Fibroblast of skin of left quadriceps (primary cell): Measurements from ENCODE around the gene SEZ6.

Experiments
- DNase-seq, 2 experiments: peaks; one replicate each; pipeline ENCODE4 v3.0.0-alpha.2; 2013; ENCODE audit warnings: low read depth in 2 of 2

Gene SEZ6

DNA sequence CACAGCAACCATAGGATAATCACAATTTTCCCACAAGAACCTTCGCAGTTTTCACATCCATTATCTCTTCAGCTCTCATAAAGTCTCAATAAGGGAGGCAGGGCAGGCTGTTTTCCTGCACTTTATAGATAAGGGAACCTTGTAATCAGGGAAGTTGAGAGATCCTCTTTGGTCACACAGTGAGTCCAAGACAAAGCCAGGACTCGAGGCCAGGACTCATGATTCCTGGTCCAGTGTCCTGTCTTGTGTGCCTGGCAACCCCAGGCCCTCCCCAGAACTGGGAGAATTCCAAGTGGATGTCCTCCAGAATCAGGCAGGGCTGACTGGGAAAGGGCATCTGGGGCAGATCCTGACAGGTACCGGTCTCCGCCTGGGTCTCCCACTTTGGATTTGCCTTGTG, 31.4 kb downstream of the SEZ6 start:
- DNase-seq: no peak

DNA sequence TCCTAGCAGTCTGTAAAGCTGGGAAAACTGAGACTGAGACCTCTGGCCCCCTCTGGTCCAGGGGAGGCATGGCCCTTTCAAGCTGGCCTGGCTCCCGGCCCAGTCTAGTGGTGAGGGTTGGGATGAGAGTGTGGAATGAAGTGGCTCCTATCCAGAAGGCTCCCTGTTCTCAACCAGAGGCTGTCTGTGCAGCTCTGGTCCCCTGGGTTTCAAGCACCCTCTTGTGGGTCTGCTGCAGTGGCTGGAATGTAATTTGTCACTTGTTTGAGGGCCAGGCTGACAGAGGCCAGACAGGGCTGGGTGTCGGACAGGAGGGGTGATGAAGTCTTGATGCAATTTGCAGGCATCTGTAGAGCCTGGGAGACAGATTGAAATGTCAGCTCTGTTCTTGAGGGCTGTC, 32.4 kb downstream of the SEZ6 start:
- DNase-seq: no peak

DNA sequence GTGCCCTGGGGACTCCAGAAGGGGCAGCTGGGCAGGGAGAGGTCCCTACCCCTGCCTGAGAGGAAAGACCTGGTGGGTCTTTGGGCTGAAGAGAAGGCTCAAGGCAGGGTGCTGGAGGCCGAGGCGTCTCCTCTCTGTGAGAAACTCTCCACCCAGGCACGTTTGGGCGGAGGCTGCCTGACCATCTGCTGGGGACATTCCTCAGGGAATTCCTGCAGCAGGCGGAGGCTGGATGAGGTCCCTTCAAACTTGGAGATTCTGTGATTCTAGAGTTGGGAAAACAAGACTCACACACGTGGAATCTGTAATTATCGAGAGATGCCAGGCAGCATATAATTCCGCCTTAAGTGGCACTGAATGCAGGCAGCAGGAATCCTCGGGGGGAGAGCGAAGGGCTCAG, 33.4 kb downstream of the SEZ6 start:
- no peak for DNase-seq

DNA sequence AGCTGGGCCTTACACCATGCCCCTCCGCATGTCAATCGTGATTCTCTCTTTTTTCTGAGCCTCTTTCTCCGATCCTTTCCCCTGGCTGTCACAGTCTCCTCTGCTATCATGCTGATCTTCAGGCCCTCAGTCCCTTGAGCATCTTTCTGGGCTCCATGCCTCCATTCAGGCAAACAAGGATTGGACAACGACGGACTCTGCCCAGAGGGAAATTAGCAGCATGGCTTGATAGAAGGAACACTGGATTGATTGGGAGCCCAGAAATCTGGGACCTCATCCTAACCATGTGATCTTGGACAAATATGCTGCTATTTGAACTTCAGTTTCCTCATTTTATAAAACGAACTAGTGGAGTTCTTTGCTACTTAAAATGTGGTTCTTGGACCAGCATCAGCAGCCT, 35.0 kb downstream of the SEZ6 start:
- DNase-seq: no peak

DNA sequence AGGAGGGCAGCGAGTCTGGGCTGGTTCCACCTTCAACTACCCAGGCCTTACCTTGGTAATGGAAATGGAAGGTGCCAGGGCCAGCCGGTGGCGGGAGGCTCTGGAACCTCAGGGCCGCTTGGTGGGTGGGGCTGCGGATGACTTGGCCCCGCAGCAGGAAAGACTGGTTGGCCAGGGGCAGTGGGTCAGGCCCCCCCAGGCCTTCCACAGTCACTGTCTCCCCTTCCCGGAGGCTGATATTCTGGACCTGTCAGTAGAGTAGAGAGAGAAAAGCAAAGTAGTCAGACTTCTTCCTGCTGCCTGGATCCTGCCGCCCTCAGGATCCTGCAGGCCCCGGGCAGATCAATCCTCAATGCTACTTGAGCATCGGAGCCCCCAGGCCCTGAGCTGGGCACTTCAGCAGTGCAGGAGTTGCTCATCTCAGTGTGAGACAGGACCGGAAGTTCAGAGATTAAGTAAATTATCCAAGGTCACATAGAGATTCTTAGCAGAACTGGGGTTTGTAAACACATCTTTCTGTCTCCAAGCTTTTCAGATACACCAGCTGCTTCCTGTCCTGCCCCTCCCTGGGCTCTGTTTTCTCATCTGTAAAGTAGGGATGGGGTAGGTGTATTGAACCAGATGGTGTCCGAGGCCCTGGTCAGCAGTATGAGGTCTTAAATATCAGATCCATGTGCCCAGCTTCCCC, 36.0 kb downstream of the SEZ6 start:
- DNase-seq: no peak

DNA sequence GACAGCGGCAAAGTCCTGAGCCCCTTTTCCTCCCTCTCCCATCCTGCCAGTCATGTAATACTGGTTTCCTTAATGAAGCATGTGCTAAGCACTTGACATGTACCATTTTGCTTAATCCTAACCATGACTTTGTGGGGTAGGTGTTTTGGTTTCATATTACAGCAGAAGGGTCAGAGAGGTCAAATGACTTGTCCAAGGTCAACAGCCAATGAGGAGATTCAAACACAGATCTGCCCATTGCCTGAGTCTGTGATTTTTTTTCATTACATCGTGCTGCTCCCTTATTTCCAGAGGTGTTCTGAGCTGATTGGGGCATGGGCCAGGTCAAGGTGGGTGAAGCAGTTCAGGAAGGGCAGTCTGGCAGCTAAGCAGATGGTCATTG, 36.9 kb downstream of the SEZ6 start:
- DNase-seq: no peak

DNA sequence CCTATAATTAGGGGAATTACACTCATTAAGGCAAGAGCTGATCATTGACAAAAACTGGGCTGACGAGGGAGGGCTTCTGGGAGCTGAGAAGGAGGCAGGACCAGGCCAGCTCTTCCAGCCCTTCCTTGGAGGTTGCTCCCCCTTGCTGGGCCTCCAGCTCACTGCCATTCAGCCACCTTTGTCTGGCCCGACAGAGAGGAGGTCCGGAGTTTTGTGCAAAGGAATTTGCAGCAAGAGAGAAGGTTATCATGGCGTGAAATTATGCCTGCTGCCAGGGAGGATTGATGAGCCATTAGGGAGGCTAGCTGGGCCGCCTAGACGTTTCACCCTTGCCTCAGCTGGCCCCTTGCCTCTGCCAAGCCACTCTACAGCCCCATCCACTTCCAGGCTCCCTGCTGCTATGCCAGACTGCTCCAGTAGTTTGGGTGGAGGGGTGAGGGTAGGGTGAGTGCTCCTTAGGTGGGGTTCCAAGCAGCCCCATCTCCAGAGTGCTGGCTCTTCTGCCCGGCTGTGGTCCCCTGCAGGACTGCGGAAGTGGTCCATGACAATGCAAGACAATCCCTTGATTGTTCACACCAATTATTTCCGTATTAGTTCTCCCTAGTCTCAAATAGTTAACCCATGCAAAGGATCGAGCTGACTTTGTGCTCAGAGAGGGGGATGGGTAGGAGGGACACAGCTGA, 37.5 kb downstream of the SEZ6 start:
- DNase-seq: no peak

DNA sequence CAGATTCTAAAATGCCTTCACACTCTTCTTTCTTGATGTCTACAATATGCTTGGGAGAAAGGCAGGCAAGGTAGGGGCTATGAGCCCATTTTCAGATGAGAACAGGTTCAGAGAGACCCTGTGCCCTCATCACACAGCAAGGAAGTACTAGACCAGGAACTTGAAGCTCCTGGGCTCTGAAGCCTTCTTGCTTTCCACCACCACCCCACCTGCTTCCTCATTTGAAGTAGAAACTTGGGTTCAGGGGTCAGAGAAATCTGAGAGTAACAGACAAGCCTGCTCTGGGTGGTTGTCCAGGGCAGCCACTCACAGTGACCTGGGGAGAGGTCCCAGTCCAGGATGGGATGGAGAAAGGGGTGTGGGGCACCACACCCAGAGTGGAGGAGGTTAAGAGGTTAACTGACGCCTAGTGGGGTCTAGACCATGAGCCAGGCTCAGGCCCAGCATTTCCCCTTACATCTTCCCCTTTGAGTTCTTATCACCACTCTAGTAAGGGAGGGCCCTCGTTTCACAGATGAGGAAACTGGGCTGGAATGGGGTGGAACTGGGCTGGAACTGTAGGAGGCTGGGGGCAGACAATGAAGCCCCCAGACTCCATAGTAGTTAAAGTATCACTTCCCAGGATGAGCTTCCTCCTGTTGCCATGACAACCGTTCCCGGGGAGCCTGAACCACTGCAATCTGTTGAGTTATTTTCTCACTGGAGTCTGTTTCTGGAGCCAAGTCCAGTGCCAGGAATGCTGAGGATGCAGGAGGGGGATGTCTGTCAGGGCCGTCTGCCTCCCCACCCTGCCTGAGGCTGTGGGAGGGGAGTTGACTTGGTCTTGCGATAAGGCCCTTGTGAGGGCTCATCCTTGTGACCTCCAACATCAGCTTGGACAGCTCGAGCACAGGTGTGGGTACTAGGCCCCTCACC, 38.4 kb downstream of the SEZ6 start:
- DNase-seq: no peak

DNA sequence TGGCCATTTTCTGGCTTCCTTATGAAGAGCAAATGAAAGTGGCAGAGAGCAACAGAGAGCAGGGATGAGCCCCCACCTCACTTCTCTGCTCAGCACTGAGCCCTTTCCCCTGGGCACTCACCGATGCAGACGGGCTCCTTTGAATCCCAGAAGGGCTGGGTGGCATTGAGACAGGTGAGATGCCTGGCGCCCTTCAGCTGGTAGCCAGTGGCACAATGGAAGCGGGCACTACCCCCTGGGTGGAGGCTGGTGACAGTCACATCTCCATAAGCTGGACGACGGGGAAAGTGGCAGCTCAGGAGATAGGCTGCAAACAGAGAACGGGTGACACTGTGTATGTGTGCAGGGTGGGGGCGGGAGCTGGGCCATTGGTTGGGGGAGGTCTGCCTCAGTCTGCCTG, 42.0 kb downstream of the SEZ6 start:
- DNase-seq: no peak

DNA sequence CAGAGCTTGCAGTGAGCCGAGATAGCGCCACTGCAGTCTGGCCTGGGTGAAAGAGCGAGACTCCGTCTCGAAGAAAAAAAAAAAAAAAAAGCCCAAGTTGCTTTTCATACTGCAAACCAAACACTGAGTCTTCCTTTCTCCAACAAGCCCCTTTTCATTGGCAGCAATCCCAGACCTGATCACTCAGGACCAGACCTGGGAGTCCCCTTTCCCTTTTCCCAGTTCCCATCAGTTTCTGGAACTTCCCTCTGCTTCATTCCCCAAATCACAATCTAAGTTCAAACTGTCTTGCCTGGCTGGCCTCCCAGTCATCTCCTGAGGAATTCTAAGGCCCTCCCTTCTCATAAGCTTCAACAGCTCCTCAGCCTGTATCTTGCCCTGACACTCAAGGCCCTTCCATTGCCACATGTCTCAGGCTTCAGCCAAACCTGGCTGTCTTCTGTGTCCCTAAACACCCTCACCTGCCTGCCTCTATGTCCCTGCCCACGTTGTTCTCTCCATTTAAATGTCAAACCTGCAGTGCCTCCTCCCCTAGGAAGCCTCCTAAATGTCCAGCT, 42.7 kb downstream of the SEZ6 start:
- DNase-seq: no peak

DNA sequence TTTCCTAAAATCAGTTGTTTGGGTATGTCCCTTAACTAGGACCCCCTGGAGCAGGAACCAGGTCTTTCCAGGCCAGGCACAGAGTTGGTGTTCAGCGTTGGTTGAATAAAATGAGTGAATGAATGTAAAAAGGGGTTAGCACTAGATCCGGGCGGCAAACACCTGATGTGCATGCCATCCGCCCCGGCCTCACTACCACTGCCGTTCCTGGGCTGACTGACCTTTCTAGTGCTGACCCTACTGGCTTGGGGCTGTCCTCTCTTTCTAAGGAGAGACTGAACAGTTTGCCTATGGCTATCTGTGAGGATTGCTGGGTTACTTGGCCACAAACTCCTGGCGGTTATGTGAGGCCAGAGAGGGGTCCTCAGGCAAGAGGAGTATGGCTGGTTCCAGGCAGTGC, 44.4 kb downstream of the SEZ6 start:
- no peak for DNase-seq

DNA sequence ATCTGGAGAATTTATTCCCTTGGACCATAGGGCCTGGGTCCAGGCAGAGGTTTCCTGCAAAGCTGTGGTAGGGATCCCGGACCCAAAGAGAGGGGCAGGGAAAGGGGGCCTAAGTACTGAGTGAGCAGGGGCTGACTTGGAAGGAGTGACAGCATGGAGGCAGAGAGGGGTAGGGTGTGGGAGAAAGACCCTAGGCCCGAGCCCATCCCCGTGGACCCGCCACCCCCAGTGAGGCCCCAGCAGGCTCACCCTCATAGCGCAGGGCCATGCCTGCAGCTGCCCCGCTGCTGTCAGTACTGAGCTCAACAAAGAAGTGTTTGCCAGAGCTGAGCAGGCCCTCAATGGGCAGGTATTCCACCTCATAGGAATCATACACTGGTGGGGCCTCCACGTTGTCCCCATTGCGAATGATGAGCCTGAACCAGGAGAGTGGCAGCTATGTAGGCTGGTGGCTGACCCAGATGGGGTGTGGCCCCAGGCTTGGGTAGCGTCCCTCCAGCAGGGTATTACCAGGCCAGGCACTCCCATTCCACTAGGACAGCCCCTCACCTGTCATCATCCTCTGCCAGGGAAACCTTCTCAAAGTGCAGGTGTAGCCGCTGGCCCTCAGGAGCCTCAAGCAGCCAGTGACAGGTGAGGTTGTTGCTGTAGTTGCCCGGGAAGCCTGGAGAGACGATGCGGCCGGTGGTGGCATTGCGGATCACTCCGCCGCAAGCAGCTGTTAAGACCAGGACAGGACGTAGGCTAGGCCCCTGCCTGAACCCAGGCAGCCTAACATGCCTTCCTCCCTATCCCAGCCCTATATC, 45.4 kb downstream of the SEZ6 start:
- DNase-seq: no peak

DNA sequence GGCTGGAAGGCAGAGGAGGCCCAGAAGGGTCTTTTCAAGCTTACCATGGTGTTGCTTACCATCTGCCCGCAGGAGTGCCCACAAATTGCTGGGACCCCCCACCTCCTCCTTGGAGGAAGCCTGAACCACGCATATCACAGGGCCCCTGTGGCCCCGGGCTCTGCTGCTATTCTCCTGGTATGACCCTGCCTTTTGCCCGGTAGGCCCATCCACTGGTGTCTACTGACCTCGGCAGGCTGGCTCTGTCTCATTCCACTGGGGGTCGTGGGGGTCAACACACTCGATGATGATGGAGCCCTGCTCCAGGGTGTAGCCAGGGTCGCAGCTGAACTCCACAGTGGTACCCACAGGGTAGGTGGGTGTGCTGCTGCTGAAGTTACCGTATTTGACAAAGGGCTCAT, 46.4 kb downstream of the SEZ6 start:
- no peak for DNase-seq

DNA sequence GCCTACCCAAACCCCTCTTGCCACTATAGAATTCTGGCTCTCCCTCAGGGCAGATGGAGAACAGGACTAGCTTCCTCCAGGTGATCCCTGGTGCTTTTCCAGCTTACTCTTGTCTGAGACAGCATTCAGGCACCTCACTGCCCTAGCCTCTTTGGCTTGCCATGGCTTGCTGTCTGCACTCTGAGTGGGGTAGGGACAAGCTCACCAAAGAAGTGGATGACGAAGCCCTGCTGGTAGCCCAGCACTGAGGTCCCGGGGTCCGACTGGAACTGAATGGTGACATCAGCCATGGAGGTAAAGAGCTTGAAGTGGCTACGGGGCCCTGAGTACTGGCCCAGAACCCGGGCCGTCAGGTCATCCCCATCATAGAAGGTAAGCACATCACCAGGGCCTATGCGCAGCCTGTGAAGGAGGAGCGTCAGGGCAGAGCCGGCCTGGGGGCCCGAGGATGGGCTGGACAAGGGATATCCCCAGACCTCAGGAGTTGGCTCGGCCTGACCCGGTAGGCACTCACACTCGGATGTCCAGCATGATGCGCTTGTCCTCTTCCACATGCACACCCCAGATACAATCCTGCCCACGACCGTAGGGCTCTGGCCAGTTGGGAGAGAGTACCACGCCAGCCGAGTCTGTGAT, 46.9 kb downstream of the SEZ6 start:
- no peak for DNase-seq

DNA sequence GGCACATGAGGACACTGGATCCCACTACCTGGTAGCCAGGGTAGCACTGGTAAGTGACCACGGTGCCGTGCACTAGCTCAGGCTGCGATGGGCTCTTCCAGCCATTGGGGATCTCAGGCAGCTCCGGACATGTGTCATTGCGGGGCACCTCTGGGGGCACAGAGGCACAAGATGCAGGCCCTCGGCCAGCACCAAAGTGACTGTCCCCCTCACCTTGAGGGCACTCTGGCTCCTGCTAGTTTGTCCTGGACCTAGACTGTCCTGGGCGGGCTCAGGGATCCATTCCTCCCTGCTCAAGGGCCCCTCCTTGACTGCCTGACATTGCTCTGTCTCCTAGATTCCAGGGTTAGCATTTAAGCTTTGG, 47.9 kb downstream of the SEZ6 start:
- no peak for DNase-seq

DNA sequence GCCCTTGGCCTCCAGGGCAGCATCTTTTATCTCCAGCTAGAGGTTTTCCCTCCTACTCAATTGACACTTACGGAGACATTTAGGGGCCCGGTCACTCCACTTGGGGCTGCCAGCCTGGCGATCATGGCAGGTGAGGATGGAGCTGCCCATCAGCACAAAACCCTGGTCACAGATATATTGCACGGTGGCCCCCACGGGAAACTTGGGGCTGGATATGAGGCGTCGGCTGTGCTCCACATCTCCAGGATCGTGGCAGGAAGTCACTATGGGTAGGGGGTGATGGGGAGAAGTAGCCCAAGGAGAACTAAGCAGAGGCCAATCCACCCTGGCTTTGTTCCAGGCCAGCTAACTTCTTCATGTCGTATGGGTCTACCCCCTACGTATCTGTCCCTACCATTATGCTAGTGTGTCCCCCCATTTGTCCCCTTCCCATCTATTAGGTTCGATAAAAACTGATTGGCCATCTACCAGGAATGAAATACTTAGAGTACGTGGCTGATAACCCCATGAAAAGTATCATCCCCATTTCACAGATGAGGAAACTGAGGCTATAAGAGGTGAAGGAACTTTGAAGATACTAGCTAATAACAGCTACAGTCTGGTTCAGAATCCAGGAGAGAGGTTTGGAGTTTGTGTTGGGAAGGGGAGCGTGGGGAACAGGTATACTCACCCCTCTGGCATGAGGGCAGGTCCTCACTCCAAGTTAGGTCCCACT, 48.4 kb downstream of the SEZ6 start:
- DNase-seq: no peak

DNA sequence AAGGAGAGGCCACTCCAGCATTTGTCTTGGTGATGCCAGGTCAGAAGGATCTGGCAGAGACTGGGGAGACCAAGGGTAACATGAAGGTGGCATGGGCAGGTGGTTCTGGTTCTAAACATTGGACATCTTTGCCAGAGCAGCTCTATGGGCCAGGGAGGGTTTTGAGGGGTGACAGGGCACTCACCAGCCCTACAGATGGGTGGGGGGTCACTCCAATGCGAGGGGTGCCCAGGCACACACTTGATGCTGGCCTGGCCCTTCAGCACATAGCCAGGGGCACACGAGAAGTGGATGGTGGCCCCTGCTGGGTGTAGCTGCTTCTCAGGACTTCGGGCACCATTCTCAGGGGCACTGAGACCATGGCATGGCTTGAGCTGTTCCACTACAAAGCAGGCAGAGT, 49.0 kb downstream of the SEZ6 start:
- DNase-seq: no peak

DNA sequence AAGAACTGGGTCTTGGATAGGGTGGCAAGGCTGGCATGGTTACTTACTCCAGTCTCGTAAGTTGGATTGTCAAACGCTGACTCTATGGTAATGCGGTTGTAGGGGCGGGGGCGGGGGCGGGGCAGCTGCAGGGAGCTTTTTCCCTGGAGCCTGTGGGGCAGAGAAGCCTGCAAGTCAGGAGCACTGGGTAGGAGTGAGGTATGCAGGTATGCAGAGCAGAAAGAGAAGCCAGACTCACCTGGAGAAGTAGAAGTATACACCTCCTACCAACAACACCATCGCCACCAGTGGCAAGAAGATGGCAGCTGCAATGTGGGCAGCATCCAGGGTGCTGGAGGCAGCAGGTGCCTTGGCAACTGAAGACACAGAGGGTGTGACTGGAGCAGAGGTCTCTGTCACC, 49.7 kb downstream of the SEZ6 start:
- no peak for DNase-seq

DNA sequence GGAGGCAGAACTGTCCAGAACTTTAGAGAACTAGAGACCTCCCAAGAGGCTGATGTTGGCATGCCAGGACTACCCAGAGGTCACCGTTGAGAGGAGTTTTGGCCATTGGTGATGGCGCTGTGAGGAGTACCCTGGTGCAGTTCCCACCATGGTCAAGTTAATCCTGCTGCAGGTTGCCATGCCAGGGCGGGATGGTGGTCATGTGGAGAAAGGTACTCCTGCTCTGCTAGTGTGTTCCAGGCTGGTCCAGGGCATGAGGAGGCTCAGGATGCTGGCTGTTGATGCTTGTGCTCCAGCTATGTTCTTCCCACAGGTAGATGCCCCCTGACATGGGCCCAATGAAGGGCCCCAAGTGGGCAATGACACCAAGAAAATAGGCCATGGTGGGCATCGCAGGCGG, 50.4 kb downstream of the SEZ6 start:
- DNase-seq: no peak

DNA sequence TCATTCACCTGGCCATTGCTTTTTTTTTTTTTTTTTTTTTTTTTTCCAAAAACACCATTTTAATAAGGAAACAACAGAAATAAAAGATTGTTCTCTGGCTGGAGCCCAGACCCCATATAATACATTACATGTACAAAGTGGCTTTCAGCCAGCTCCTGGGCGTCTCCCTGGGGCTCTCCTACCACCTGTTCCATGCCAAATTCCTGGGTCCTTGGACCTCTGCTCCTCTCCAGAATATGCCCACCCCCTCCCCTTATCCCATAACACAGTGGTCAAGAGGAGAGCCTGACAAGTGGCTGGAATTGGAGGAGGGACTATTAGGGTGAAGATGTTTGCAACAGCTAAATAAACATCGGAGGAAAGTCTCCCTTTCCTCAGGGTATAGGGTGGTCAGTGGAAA, 50.9 kb downstream of the SEZ6 start:
- DNase-seq: no peak
